HepG2 (cell line): ENCODE data around the gene CDX2. TPM values are rescaled to one million over a fixed set of nuclear protein-coding genes. Genes with fewer than 3 reads are reported as not detected.

Experiments
- ATAC-seq: fragments of 200-7000 bp; cut with Tn5 transposase; 3 replicates; pipeline ENCODE4 v1.9.1; 2020; ENCODE audit warnings: mild to moderate bottlenecking, moderate library complexity
- BruUV-seq: library from RNA; stranded (reverse); fragments of 400-500 nt; replicated peaks from 2 replicates; lab custom pipeline; 2021; lab: Mats Ljungman, UMichigan
- CTCF ChIA-PET: fragments of 300-600 bp; formaldehyde crosslinking; extraction: SDS; loops from one replicate; lab custom pipeline; 2021; ENCODE audit warnings: low total read pairs, inconsistent platforms, low intra/inter-chr PET ratio; lab: Yijun Ruan, JAX
- POLR2A ChIA-PET: fragments of 350-600 bp; sonication (Branson Sonifier 250); formaldehyde crosslinking; loops from one replicate; lab custom pipeline; 2020; ENCODE audit warnings: antibody characterized with exemption, inconsistent platforms; lab: Yijun Ruan, JAX
- DNase-seq: peaks from one replicate; pipeline ENCODE4 v3.0.0-alpha.2; 2015; ENCODE audit warnings: low spot score
- FAIRE-seq: peaks from 3 replicates; lab custom pipeline; 2011; peaks lifted over from hg19 to GRCh38; lab: Jason Lieb, UNC
- H2AFZ ChIP-seq: one replicate; pipeline ENCODE4 v1.6.1; 2011; ENCODE audit warnings: low read length, inconsistent platforms
- H3K27ac ChIP-seq: fragments of 300-600 bp; 3 replicates; pipeline ENCODE4 v1.8.0; 2011; ENCODE audit warnings: mixed run types, mild to moderate bottlenecking, mixed read lengths, low read length, inconsistent platforms; ENCODE audit not compliant: insufficient read depth; ENCODE audit errors: extremely low read length
- H3K27me3 ChIP-seq, 2 experiments: fragments of 200-600 bp in 1 of 2; 2 replicates in 1 of 2; 3 replicates in 1 of 2; pipeline versions ENCODE4 v1.6.0 to v1.8.0; 2011; ENCODE audit warnings: low read length in 2 of 2, mild to moderate bottlenecking in 2 of 2, moderate library complexity in 2 of 2, inconsistent platforms in 1 of 2; ENCODE audit not compliant: insufficient read depth in 2 of 2, control insufficient read depth in 1 of 2
- H3K36me3 ChIP-seq, 2 experiments: fragments of 200-600 bp in 1 of 2; replicated peaks in 1 of 2; 2 replicates in 1 of 2; 3 replicates in 1 of 2; pipeline versions ENCODE4 v1.5.1 to v1.8.0; 2011; ENCODE audit warnings: low read length in 2 of 2, inconsistent platforms in 1 of 2; ENCODE audit not compliant: insufficient read depth in 2 of 2, control insufficient read depth in 1 of 2
- H3K4me1 ChIP-seq: 2 replicates; pipeline ENCODE4 v1.5.1; 2012; ENCODE audit warnings: low read length, inconsistent platforms; ENCODE audit not compliant: insufficient read depth
- H3K4me2 ChIP-seq: 2 replicates; pipeline ENCODE4 v1.6.0; 2011; ENCODE audit warnings: low read depth, low read length, inconsistent platforms
- H3K4me3 ChIP-seq, 3 experiments: fragments of 200-600 bp in 1 of 3; sonication (generic), shearing (Covaris generic) in 1 of 3; replicated peaks in 1 of 3; 2 replicates each; pipeline ENCODE4 v1.5.1; 2011 to 2016; ENCODE audit warnings: low read length in 3 of 3, inconsistent platforms in 2 of 3, low read depth in 2 of 3, mild to moderate bottlenecking in 2 of 3, control low read depth in 1 of 3, mixed read lengths in 1 of 3; ENCODE audit not compliant: insufficient read depth in 1 of 3
- H3K79me2 ChIP-seq: one replicate; pipeline ENCODE4 v1.6.1; 2011; ENCODE audit warnings: low read length, inconsistent platforms; ENCODE audit not compliant: insufficient read depth
- H3K9ac ChIP-seq: 2 replicates; pipeline ENCODE4 v1.6.0; 2011; ENCODE audit warnings: mild to moderate bottlenecking, low read depth, low read length, inconsistent platforms; ENCODE audit not compliant: insufficient read depth
- H3K9me3 ChIP-seq: 2 replicates; pipeline ENCODE4 v1.5.1; 2012; ENCODE audit warnings: mild to moderate bottlenecking, low read length
- H4K20me1 ChIP-seq: 2 replicates; pipeline ENCODE4 v1.6.0; 2011; ENCODE audit warnings: inconsistent platforms, mild to moderate bottlenecking, low read length, moderate library complexity; ENCODE audit not compliant: insufficient read depth
- GABPA ChIP-seq, 2 experiments: IDR thresholded peaks; 2 replicates each; pipeline ENCODE4 v1.6.1; 2011 to 2016; ENCODE audit warnings: low read depth in 2 of 2, low read length in 1 of 2, missing biosample characterization in 1 of 2, missing genetic modification characterization in 1 of 2
- KLF9 ChIP-seq: IDR thresholded peaks from 2 replicates; pipeline ENCODE4 v1.6.1; 2016; ENCODE audit warnings: low read depth
- MED8 ChIP-seq: sonication (generic); formaldehyde crosslinking; IDR thresholded peaks from 2 replicates; pipeline ENCODE4 v1.8.1; 2023; ENCODE audit warnings: mild to moderate bottlenecking, missing genetic modification reagents; ENCODE audit not compliant: insufficient replicate concordance
- NR1H2 ChIP-seq: sonication (generic); formaldehyde crosslinking; IDR thresholded peaks from 2 replicates; pipeline ENCODE4 v1.8.1; 2022; ENCODE audit warnings: low read depth, missing genetic modification reagents, borderline replicate concordance
- PHF21A ChIP-seq: sonication (generic); formaldehyde crosslinking; IDR thresholded peaks from 2 replicates; pipeline ENCODE4 v1.5.0; 2020; ENCODE audit warnings: mild to moderate bottlenecking, missing genetic modification reagents
- POLR2A ChIP-seq, 2 experiments: IDR thresholded peaks; 2 replicates each; pipeline ENCODE4 v1.6.1; 2011; ENCODE audit warnings: low read depth in 2 of 2, low read length in 2 of 2, mild to moderate bottlenecking in 1 of 2, moderate library complexity in 1 of 2; ENCODE audit not compliant: insufficient read depth in 1 of 2
- ZBTB4 ChIP-seq: sonication (generic); formaldehyde crosslinking; IDR thresholded peaks from 2 replicates; pipeline ENCODE4 v1.4.0; 2020; ENCODE audit warnings: missing genetic modification reagents, mild to moderate bottlenecking, borderline replicate concordance
- ZMYM3 ChIP-seq: sonication (generic); formaldehyde crosslinking; IDR thresholded peaks from 2 replicates; pipeline ENCODE4 v1.5.1; 2020; ENCODE audit warnings: mild to moderate bottlenecking, missing genetic modification reagents
- ZNF382 ChIP-seq: sonication (generic); formaldehyde crosslinking; IDR thresholded peaks from 2 replicates; pipeline ENCODE4 v1.5.0; 2020; ENCODE audit warnings: missing genetic modification reagents, mild to moderate bottlenecking, borderline replicate concordance
- ZNF576 ChIP-seq: sonication (generic); formaldehyde crosslinking; IDR thresholded peaks from 2 replicates; pipeline ENCODE4 v1.4.0; 2020; ENCODE audit warnings: mild to moderate bottlenecking, missing genetic modification reagents
- ZNF770 ChIP-seq: sonication (generic); formaldehyde crosslinking; IDR thresholded peaks from 2 replicates; pipeline ENCODE4 v1.5.0; 2020; ENCODE audit warnings: mild to moderate bottlenecking, missing genetic modification reagents
- whole genome bisulfite sequencing: methylation state at CpG from one replicate; pipeline ENCODE4 v1.1.6; 2017; ENCODE audit warnings: low lambda C conversion rate; 5-methylcytosine and 5-hydroxymethylcytosine counted together
- in situ Hi-C: cut with HindIII; loops from 2 replicates; pipeline ENCODE4 v1.10.0; 2017; ENCODE audit warnings: low pct_unique_long_range_greater_than_20kb; ENCODE audit not compliant: extremely low pct_ligation_motif_present
- intact Hi-C: fragments of 100-400 bp; cut with micrococcal nuclease; formaldehyde crosslinking; loops from one replicate; pipeline ENCODE4 v1.10.0; 2022; ENCODE audit not compliant: unreplicated experiment
- polyA plus RNA-seq, 8 experiments: library from polyadenylated mRNA; depleted of rRNA in 3 of 8; stranded (reverse) in 7 of 8; unstranded in 1 of 8; fragments of >200 nt; fragmentation: Illumina TruSeq in 4 of 8; extraction: Trizol in 4 of 8; gene quantifications; 2 replicates each; pipeline versions ENCODE4 v1.2.1 to v1.2.3, GENCODE V29; 2011 to 2016; ENCODE audit warnings: low read depth in 4 of 8, missing spikeins in 1 of 8, mixed read lengths in 1 of 8; ENCODE audit not compliant: insufficient read depth in 1 of 8
- total RNA-seq, 5 experiments: library from RNA; depleted of rRNA; stranded (reverse); fragments of >200 nt; fragmentation: Illumina TruSeq; extraction: Trizol; gene quantifications; 2 replicates each; pipeline ENCODE4 v1.2.3, GENCODE V29; 2016; ENCODE audit warnings: low read depth in 1 of 5

The CDX2 gene
- total and polyA plus RNA-seq, 2 of the 13 experiments (the other 11 are each of a cell fraction or from before 2014, with no cell fraction given) = 0.04 TPM; not detected in 1

- intact Hi-C loops (no loop called here), in situ Hi-C loops (no loop called here)
- Histone ChIP-seq H3K4me3 (no peak overlapping the region), H3K27ac (no peak overlapping the region), H3K27me3 (no peaks in the 10 kb centered on the region), H3K4me1 (peaks cover 6% of the 10 kb centered on the region; the same call in 1 of the 2 replicates), H3K4me2 (no peak overlapping the region), H2AFZ (no peak overlapping the region), H4K20me1 (no peaks in the 10 kb centered on the region)
- 74% methylated on average over 10 of the region's 20 CpGs for WGBS
- FAIRE-seq (no peak), DNase-seq (no peak), ATAC-seq (no peak)
- CTCF ChIA-PET = no interaction called here
- TF ChIP-seq GABPA (IDR thresholded peaks at IDR 0.05; ENCODE audit: low read depth, low read length) (no peak), GABPA (CRISPR knock-in tag; IDR thresholded peaks at IDR 0.05; ENCODE audit: low read depth) (no peak), POLR2A (IDR thresholded peaks at IDR 0.05; ENCODE audit: insufficient read depth in 1 of 2, low read depth in 2 of 2, low read length in 2 of 2) (no peak), MED8 (CRISPR knock-in tag) (no peak), ZNF382 (no peak), ZBTB4 (CRISPR knock-in tag) (no peak), ZNF770 (CRISPR knock-in tag) (no peak), PHF21A (CRISPR knock-in tag) (no peak), ZNF576 (CRISPR knock-in tag) (no peak), ZMYM3 (CRISPR knock-in tag) (no peak), NR1H2 (CRISPR knock-in tag) (no peak), KLF9 (CRISPR knock-in tag) (no peak)
- TF ChIP-seq, all 625 proteins: peak for 0
- BruUV-seq = no TSS peak
- no peaks in the 10 kb centered on the region for H3K9me3 ChIP-seq
- no peaks in the 10 kb centered on the region for H3K36me3 ChIP-seq
- no peak overlapping the region for H3K9ac ChIP-seq
- POLR2A ChIA-PET = no interaction called here
- no peaks in the 10 kb centered on the region for H3K79me2 ChIP-seq
Observed at GRCh38 chr13:28001837-28002473, 32.8 kb upstream of the CDX2 start.
